ENCODE data around the gene C22orf15.

GRCh38 chr22:23716811-23717801 is 45.7 kb upstream of the C22orf15 start:
- TF ChIP-seq, protein P1, sequence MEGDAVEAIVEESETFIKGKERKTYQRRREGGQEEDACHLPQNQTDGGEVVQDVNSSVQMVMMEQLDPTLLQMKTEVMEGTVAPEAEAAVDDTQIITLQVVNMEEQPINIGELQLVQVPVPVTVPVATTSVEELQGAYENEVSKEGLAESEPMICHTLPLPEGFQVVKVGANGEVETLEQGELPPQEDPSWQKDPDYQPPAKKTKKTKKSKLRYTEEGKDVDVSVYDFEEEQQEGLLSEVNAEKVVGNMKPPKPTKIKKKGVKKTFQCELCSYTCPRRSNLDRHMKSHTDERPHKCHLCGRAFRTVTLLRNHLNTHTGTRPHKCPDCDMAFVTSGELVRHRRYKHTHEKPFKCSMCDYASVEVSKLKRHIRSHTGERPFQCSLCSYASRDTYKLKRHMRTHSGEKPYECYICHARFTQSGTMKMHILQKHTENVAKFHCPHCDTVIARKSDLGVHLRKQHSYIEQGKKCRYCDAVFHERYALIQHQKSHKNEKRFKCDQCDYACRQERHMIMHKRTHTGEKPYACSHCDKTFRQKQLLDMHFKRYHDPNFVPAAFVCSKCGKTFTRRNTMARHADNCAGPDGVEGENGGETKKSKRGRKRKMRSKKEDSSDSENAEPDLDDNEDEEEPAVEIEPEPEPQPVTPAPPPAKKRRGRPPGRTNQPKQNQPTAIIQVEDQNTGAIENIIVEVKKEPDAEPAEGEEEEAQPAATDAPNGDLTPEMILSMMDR (conservative IDR thresholded peaks at IDR 0.05): no peak
- TF ChIP-seq EZH2 (IDR thresholded peaks at IDR 0.05; ENCODE audit: low read depth): no peak
